Endothelial cell of umbilical vein (primary cell): ENCODE results near the gene TMEM250. TPM values are rescaled to one million over a fixed set of nuclear protein-coding genes. Genes with fewer than 3 reads are reported as not detected.

Experiments used
- BruUV-seq: library from RNA; stranded (reverse); fragments of 400-500 nt; replicated peaks from 2 replicates; lab custom pipeline; 2021; lab: Mats Ljungman, UMichigan
- CTCF ChIA-PET: fragments of 300-600, 350-600 bp; sonication (Branson Sonifier 250); formaldehyde crosslinking; loops from one replicate; lab custom pipeline; 2021; ENCODE audit warnings: antibody characterized with exemption, inconsistent platforms; lab: Charles Lee
- POLR2A ChIA-PET: fragments of 300-600, 350-600 bp; sonication (Branson Sonifier 250); formaldehyde crosslinking; loops from one replicate; lab custom pipeline; 2021; ENCODE audit warnings: antibody characterized with exemption, inconsistent platforms; lab: Charles Lee
- DNase-seq: peaks from one replicate; pipeline ENCODE4 v3.0.0-alpha.2; 2011; ENCODE audit warnings: low read depth, low spot score
- FAIRE-seq: peaks from 2 replicates; lab custom pipeline; 2011; peaks lifted over from hg19 to GRCh38; lab: Jason Lieb, UNC
- H2AFZ ChIP-seq: 2 replicates; pipeline ENCODE4 v1.6.0; 2012; ENCODE audit warnings: low read depth, low read length, control low read depth, inconsistent platforms
- H3K27ac ChIP-seq: 2 replicates; pipeline ENCODE4 v1.5.1; 2011; ENCODE audit warnings: low read depth, mild to moderate bottlenecking, control low read depth, low read length, moderate library complexity; ENCODE audit not compliant: insufficient read depth
- H3K27me3 ChIP-seq, 2 experiments: 2 replicates each; pipeline versions ENCODE4 v1.6.0 to v1.6.1; 2011; ENCODE audit warnings: low read length in 2 of 2, mixed read lengths in 1 of 2; ENCODE audit not compliant: control insufficient read depth in 2 of 2, insufficient read depth in 2 of 2
- H3K36me3 ChIP-seq, 2 experiments: 2 replicates in 1 of 2; 3 replicates in 1 of 2; pipeline ENCODE4 v1.5.1; 2011; ENCODE audit warnings: low read length in 2 of 2, mild to moderate bottlenecking in 1 of 2, moderate library complexity in 1 of 2; ENCODE audit not compliant: control insufficient read depth in 2 of 2, insufficient read depth in 2 of 2; ENCODE audit errors: extremely low read depth in 1 of 2
- H3K4me1 ChIP-seq: 3 replicates; pipeline ENCODE4 v1.5.1; 2011; ENCODE audit warnings: mild to moderate bottlenecking, low read length; ENCODE audit not compliant: control insufficient read depth, insufficient read depth; ENCODE audit errors: extremely low read depth
- H3K4me2 ChIP-seq: 2 replicates; pipeline ENCODE4 v1.6.1; 2011; ENCODE audit warnings: low read length, control low read depth, mixed read lengths; ENCODE audit not compliant: insufficient read depth
- H3K4me3 ChIP-seq, 3 experiments: fragments of 200-600 bp in 1 of 3; sonication (generic), shearing (Covaris generic) in 1 of 3; replicated peaks in 1 of 3; 2 replicates each; pipeline ENCODE4 v1.5.1; 2011 to 2016; ENCODE audit warnings: control low read depth in 3 of 3, low read length in 3 of 3, mild to moderate bottlenecking in 2 of 3, inconsistent platforms in 1 of 3, low read depth in 1 of 3, moderate library complexity in 1 of 3; ENCODE audit not compliant: insufficient read depth in 1 of 3
- H3K79me2 ChIP-seq: 2 replicates; pipeline ENCODE4 v1.6.0; 2012; ENCODE audit warnings: low read length, inconsistent platforms; ENCODE audit not compliant: control insufficient read depth, insufficient read depth
- H3K9ac ChIP-seq: replicated peaks from 2 replicates; pipeline ENCODE3; 2011; ENCODE audit warnings: low read length, control low read depth; ENCODE audit not compliant: insufficient read depth; ENCODE audit errors: extremely low read depth
- H3K9me1 ChIP-seq: replicated peaks from 3 replicates; pipeline ENCODE4 v1.6.0; 2011; ENCODE audit warnings: mild to moderate bottlenecking, low read length; ENCODE audit not compliant: control insufficient read depth, insufficient read depth; ENCODE audit errors: extremely low read depth
- H3K9me3 ChIP-seq: replicated peaks from 2 replicates; pipeline ENCODE4 v1.5.1; 2012; ENCODE audit warnings: low read length, inconsistent platforms; ENCODE audit not compliant: control insufficient read depth, insufficient read depth
- H4K20me1 ChIP-seq: replicated peaks from 2 replicates; pipeline ENCODE3; 2011; ENCODE audit warnings: mild to moderate bottlenecking, low read length; ENCODE audit not compliant: control insufficient read depth, insufficient read depth; ENCODE audit errors: extremely low read depth
- CTCF ChIP-seq, 2 donors: IDR thresholded peaks; 1 replicate in 1 of 2; 2 replicates in 1 of 2; pipeline ENCODE4 v1.5.1; 2011; ENCODE audit warnings: low read length in 2 of 2, mild to moderate bottlenecking in 2 of 2, moderate library complexity in 2 of 2, control low read depth in 1 of 2, inconsistent platforms in 1 of 2, low read depth in 1 of 2; ENCODE audit not compliant: insufficient read depth in 1 of 2; ENCODE audit errors: extremely low read depth in 1 of 2
- EZH2 ChIP-seq: IDR thresholded peaks from 2 replicates; pipeline ENCODE4 v1.6.1; 2012; ENCODE audit warnings: borderline replicate concordance, low read depth, mild to moderate bottlenecking, moderate library complexity, low read length, inconsistent platforms; ENCODE audit not compliant: severe bottlenecking
- FOS ChIP-seq: IDR thresholded peaks from 2 replicates; pipeline ENCODE4 v1.6.1; 2011; ENCODE audit warnings: mild to moderate bottlenecking, low read length, moderate library complexity, borderline replicate concordance; ENCODE audit not compliant: insufficient read depth
- GATA2 ChIP-seq: IDR thresholded peaks from 2 replicates; pipeline ENCODE4 v1.7.0; 2011; ENCODE audit warnings: low read depth, mild to moderate bottlenecking, moderate library complexity, mixed read lengths, low read length; ENCODE audit not compliant: insufficient read length, insufficient read depth
- JUN ChIP-seq: IDR thresholded peaks from 2 replicates; pipeline ENCODE4 v1.6.1; 2011; ENCODE audit warnings: borderline replicate concordance, low read depth; ENCODE audit not compliant: insufficient read length, insufficient read depth
- MAX ChIP-seq: IDR thresholded peaks from 2 replicates; pipeline ENCODE4 v1.6.1; 2011; ENCODE audit not compliant: insufficient read depth, insufficient read length
- MYC ChIP-seq: IDR thresholded peaks from one replicate; pipeline ENCODE4 v1.6.1; 2011; ENCODE audit warnings: mild to moderate bottlenecking, low read depth, low read length
- POLR2A ChIP-seq: IDR thresholded peaks from 2 replicates; pipeline ENCODE4 v1.6.1; 2012; ENCODE audit warnings: low read depth, mild to moderate bottlenecking, control low read depth, low read length
- POLR2AphosphoS5 ChIP-seq: IDR thresholded peaks from 2 replicates; pipeline ENCODE4 v1.6.1; 2012; ENCODE audit warnings: low read depth, mild to moderate bottlenecking, control low read depth, low read length, moderate library complexity; ENCODE audit not compliant: insufficient read depth
- dilution Hi-C: fragments of 300-500 bp; cut with MboI; formaldehyde crosslinking; loops from one replicate; pipeline ENCODE4 v1.15.0; 2019; ENCODE audit warnings: low sequenced_read_pairs; ENCODE audit not compliant: extremely low pct_ligation_motif_present
- intact Hi-C: fragments of 100-400 bp; cut with micrococcal nuclease; formaldehyde crosslinking; loops from one replicate; pipeline ENCODE4 v1.10.0; 2022
- polyA plus RNA-seq, 4 experiments: library from polyadenylated mRNA; depleted of rRNA in 3 of 4; stranded (reverse) in 3 of 4; unstranded in 1 of 4; fragments of >200 nt; gene quantifications; 2 replicates each; pipeline versions ENCODE4 v1.2.1 to v1.2.3, GENCODE V29; 2011 to 2012; ENCODE audit warnings: missing spikeins in 1 of 4
- total RNA-seq: library from RNA; stranded (reverse); gene quantifications from 2 replicates; pipeline ENCODE4 v1.2.3, GENCODE V29; 2021

The TMEM250 gene
- total and polyA plus RNA-seq, 2 donors (not counting 3 experiments of a cell fraction or from before 2014, with no cell fraction given), result 24.9 to 49.9 TPM

- no peak for FAIRE-seq
Observed at GRCh38 chr9:136111190-136111589, 7.5 kb downstream of the TMEM250 start.

More at GRCh38 chr9:136111190-136111589, 7.5 kb downstream of the TMEM250 start:
- Histone ChIP-seq H4K20me1 (no peaks in the 10 kb centered on the region), H3K9me1 (no peaks in the 10 kb centered on the region), H3K36me3 (peaks cover 0 to 10% of the 10 kb centered on the region in 2 experiments), H3K27ac (no peak overlapping the region), H3K27me3 (no peaks in the 10 kb centered on the region), H3K79me2 (peaks cover under 1% of the 10 kb centered on the region), H2AFZ (no peak overlapping the region), H3K9ac (no peak overlapping the region), H3K4me1 (peaks cover 13% of the 10 kb centered on the region), H3K9me3 (no peaks in the 10 kb centered on the region), H3K4me2 (no peak overlapping the region), H3K4me3 (no peak overlapping the region)
- intact Hi-C loops, result no loop called here
- dilution Hi-C loops, result no loop called here
- DNase-seq, result no peak
- no peak for TF ChIP-seq CTCF (IDR thresholded peaks at IDR 0.05; ENCODE audit: extremely low read depth in 1 of 2, insufficient read depth in 1 of 2, low read depth in 1 of 2, low read length in 2 of 2)
- TF ChIP-seq POLR2A, result no peak
- TF ChIP-seq FOS, result no peak
- TF ChIP-seq MYC, result no peak
- TF ChIP-seq MAX, result no peak
- TF ChIP-seq EZH2, result no peak
- TF ChIP-seq JUN, result no peak
- TF ChIP-seq POLR2AphosphoS5, result no peak
- TF ChIP-seq GATA2, result no peak
- POLR2A ChIA-PET, result no interaction called here
- CTCF ChIA-PET, result interaction anchor here (1.1 to 4.1 kb wide), 3 partner anchors 11 to 143 kb away, joined by 3 to 29 read pairs (median 7); no protein-coding TSS in a partner anchor
- BruUV-seq, result no TSS peak
